ENCODE results near the gene AKNA.

Gene AKNA

DNA sequence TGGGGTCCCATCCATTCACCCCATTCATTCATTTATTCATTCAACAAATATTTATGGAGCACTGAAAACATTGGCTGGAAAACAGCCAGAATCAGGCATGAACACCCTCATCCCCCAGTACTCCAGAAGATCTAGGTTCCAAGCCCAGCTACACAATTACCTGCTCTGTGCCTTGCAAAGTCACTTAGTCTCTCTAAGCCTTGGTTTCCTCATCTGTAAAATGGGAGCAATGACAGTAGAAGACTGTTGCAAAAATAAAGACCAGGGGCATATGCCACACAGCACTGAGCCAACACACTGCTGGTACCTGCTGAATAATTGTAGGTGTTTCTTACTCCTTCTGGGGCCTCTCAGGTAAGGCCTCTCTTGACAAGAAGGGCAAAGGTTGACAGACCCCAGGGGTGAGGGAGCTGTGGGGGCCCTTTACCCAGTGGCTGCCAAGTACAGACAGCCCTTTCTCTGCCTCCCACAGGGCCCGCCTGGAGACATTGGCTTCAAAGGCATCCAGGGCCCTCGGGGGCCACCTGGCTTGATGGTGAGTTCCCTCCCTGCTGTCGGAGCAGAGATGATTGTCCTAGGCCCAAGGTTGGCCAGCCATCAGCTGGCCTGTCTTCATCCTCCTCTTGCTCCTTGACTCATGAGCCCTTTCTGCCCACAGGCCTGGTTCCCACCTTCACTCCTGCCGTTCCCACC lies 87.5 kb downstream of the AKNA start:
- DNase-seq = no peak

DNA sequence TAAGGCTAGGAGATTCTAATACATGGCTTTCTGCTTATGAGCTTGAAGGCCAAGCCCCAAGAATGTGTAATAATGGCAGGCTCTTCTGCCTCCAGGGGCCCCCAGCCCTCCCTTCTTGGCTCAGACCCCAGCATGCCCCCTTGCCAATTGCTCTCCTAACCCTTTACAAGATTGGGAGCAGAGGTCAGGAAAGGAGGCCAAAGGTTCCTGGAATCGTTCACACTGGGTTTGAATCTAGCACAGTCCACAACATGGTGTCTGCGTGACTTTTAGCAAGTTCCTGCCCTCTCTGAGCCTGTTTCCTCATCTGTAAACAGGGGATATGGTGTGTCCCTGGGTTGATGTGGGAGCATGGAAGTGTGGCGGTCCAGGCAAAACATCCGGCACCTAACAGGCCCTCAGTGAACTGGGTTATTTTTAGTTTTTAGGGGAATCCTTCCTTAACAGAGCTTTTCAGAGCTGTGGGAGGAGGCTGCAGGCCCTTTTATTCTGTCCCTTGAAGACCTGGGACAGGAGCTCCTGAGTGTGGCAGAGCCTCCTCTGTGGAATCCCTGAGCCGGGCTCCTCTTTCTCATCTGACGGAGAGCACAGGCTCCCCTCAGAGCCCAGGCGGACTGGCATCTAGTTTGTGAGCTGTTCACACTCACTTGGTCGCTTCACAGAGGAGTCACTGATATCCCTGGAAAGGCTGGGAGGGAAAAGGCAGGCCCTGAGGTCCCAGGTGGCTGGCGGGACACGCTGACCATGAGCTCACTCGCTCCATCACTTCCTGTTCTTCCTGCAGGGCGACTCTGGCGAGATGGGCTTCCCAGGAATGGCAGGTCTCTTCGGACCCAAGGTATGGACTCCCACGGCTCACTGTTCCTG lies 88.3 kb downstream of the AKNA start:
- DNase-seq = no peak

DNA sequence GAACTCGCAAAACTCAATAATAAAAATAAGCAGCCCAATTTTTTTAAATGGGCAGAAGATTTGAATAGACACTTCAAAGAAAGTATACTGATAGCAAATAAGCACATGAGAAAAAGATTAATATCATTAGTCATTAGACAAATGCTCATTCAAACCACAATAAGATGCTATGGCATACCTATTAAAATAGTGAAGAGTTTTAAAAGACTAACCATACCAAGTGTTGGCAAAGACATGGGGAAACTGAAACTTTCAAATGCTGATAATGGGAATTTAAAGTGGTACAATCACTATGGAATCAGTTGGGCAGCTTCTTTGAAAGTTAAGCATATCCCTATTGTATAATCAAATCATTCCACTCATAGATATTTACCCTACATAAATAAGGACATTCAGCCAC lies 91.4 kb downstream of the AKNA start:
- no peak for DNase-seq

DNA sequence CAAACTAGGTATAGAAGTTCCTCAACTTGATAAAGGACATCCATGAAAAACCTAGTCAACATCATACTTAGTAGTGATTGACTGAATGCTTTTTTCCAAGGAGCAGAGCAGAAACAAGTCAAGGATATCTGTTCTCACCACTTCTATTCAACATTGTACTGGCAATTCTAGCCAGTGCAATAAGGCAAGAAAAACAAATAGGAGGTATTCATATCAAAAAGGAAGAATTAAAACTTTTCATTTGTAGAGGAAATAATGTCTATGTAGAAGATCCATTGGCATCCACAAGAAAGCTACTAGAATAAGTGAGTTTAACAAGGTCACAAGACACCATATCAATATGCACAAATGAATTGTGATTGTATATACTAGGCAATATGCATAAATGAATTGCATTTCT lies 93.1 kb downstream of the AKNA start:
- no peak for DNase-seq

DNA sequence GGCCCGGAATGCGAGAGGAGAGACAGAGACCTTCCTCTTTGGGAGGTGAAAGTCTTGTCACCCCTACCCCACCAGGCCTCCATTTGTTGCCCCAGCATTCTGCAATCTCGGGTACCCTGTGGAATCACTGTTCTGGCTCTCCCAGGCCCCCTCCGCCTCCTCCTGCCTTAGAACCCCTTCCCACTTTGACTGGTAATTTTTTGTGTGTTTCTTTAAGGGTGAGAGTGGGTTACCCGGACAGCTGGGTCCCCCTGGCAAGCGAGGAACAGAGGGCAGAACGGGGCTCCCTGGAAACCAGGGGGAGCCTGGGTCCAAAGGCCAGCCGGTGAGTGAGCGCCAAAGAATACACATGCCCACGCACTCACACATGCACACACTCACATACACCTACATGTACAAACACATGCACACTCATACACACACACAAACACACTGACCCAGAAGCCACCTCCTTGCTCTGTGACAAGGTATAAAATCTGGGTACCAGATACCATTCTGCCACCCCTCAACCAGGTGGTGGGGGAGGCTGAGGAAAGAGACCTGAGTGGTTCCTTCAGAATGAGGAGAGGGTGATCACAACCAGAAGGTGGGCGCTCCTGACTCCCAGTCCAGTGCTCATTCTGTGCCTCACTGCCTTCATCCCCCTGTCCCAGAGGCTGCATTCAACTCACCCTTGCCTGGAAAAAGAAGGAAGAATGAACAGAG lies 95.7 kb downstream of the AKNA start:
- no peak for DNase-seq

DNA sequence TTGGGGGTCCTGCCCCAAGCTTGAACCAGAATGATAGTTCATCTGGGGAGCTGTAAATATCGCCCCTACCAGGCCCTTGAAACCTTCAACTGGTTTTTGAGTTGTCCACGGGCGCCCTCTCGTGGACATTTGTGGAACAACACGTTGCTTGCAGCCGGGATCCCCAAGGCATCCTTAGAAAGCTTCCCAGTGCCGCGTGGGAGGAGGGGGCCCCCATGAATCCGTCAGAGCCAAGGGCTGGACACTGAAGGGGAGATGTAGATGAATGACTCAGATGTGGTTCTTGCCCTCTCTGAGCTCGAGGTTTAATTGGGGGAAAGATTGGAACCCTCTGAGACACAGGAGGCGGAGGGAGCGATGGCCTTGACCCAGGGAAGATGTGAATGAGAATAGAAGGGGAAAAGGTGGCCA lies 96.7 kb downstream of the AKNA start:
- DNase-seq = peak; percentile 70

DNA sequence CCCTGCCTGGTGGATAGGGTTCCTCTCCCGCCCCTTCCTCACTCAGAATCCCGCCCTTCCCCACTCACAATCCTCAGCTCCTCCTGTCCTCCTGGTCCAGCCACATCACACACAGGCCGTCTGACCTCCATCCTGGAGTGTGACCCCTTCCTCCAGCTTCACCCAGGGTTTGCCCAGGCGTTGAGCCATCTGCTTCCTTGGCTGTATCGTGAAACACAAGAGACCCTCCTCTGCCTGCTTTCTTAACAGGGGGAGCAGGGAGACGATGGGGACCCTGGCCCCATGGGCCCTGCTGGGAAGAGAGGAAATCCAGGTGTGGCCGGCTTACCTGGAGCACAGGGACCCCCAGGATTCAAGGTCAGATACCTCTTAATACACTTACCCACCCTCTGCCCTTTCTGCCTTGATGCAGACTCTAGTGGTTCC lies 97.2 kb downstream of the AKNA start:
- DNase-seq = no peak

DNA sequence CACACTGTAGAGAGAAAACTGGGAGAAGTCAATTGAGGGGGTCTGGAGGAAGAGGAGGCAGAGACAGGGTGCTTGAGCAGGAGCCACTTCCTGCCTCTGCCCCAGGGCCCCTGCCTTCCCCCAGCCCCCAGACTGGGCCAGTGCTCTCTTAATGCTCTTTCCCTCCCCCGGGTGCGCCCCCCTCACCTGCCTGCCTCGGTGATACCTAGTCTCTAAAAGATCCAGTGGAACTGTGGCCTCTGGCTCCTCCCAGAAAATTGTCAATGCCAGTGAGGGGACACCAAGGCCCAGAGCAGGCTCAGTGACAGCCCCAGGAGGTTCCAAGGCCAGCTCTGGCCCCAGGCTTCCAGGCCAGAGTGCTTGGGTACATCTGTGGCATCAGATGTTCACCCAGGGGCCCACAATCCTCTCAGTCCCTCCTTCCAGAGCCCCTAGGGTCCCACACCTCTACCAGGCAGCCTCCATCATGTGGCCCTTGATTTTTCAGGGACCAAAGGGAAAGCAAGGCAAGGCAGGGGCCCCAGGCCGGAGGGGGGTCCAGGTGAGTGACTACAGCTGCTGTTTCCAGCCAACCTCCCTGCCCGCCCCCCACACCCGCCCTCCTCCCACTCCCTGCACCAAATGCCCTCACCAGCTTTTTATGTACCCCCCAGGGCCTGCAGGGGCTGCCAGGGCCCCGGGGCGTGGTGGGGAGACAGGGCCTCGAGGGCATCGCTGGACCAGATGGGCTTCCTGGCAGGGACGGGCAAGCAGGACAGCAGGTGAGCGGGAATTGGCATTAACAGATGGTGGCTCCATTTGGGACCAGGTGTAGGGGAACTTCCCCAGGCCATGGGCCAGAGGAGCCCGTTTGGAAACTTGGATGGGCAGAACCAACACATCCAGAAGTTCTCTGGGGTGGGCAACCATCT lies 98.0 kb downstream of the AKNA start:
- no peak for DNase-seq

DNA sequence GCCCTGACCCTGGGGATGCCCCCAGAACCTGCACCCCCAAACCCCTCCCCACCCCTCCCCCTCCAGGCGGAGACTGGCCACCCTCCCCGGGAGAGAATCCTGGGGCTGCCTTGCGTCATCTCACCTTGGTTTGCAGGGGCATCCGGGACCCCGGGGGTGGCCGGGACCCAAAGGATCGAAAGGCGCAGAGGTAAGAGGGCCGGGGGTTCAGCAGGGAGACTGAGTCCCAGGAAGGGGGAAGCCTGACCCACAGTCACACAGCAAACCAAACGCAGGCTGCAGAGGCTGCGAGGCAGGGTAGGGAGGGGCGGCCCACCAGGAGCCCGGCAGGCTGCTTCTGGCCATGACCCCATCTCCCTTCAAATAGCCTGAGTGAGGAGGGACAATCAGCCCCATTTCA lies 98.7 kb downstream of the AKNA start:
- DNase-seq = no peak

DNA sequence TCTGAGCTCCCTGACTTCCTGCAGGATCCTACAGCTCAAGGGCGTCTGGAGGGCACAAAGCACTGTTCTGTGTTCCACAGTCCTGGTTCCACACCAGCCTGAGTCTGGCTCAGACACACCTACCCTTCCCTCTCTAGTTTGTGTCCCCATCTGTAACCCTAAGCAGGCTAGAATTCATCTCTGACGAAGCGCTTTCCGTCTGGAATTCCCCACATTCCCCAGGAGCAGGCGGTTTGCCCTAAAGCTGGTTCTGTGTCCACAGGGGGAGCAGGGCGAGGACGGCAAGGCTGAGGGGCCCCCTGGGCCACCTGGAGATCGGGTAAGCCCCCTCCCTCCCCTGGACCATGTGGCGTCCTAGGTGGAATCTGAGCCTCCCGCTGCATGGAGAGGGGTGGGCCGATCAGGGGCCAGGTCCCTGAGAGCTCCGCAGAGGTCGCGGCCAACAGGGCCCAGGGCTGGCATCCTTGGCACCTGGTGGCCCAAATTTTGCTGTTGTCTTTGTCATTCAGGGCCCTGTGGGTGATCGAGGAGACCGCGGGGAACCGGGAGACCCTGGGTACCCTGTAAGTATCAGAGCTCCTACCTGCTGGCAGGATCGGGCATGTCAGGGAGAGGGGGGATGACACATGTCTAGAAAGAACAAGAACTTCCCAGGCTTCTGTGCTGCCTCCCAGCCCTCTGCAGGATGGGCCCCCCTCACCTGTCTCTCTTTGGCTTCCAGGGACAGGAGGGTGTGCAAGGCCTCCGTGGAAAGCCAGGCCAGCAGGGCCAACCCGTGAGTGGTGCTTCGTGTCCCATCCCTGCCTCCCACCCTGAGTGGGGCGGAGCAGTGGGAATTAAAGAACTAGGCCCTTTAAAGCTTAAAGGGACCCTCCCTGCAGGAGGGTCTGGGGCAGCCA lies 99.3 kb downstream of the AKNA start:
- no peak for DNase-seq

DNA sequence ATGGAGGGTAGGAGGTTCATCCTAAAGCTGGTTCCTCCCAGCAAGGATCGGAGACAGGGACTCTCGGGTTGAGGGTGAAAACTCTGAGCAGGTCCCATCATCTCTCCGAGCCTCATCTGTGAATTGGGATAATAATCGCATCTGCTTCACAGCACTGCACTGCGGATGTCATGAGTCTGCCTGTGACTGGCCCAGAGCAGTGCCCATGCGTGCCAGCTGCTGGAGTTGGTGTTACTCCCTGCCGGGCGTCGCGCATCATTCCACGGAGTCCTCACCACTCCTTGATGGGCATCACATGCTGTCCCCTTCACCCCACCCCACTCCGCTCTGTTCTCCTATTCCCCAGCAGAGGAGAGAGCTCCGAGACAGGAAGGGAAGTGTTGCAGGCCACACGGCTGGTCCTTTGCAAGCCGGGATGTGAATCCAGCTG lies 100.0 kb downstream of the AKNA start:
- DNase-seq = no peak

DNA sequence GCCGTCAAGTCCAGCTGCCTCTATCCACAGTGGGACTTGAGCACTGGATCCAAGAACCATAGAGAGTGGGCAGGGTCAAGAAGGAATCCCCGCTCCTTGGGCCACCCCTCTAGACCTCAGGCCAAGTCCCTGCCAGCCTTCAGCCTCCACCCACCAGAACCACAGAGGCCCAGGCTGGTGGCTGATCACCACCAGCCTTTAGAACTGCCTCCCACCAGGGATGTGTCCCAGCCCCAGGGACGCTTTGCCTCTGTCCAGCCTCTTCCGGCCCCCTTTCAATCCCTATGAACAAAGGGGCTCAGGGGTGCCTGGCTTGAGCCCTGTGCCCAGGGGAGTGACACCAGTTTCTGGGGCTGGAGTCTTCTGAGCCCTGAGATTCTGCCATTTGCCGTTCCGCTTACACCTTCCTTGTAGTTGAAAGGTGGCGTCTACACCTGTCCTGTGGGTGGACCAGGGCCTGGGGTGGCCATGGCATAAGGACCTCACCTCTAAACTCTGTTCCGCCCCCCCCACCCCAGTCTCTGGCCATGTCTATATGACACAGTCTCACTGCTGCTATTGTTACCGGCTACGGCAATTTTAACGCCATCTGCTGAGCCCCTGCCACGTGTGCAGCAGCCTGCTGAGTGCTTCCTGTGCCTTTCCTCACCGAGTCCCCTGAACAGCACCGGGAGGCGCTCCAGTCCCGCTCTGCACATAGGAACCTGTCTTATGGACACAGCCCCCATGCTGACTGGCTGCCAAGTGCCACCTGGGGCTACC lies 100.6 kb downstream of the AKNA start:
- no peak for DNase-seq

DNA sequence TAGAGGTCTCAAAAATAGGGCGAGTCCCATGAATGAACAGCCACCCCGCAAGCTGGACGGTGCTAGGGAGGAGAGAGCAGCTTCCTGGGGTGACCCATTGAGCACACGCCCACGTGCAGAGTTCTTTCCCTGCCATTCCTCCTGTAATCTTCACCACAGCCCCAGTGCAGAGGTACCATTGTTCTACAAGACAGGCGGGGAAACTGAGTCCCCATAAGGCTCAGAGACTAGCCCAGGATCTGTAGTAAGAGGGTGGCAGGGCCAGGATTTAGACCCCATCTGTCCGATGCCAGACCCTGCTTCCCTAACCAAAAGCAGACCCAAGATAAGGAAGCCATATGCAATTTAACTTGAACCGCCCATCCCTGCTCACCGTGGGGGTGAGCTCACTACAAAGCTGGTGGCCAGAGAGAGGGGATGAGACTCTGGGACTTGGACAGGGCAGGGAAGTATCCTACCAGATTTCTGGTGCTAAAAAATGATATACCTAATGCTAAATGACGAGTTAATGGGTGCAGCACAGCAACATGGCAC lies 101.6 kb downstream of the AKNA start:
- no peak for DNase-seq

DNA sequence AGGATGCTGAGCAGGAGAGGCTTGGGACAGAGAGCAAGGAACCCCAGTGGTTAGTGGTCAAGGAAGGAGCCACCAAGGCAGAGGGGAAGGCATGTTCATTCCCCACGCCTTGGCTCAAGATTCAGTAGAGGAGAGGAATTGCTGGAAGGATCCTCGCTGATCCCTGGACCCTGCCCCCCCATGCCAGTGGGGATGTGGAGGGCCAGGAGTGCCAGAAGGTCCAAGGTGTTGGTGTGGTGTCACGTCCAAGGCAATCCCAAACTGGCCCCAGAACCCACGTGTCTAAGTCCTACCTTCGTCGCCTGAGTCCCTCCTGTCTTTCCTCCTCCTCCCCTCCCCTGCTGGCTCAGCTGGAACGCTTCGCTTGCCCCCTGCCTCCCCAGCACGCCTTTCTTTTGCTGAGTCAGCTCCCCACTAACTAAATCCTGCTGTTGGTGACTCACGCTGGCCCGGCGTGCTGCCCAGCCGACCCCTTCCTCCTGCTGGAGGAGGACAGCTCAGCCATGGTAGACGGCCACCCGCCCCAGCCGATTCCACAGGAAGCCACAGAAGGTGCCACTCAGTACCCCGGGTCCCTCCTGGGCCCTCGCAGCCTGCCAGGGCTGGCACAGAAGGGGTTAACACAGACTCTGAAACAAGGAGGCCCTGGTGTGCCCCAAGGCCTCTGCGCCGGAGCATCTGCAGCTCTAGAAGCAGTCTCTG lies 102.5 kb downstream of the AKNA start:
- DNase-seq = no peak

DNA sequence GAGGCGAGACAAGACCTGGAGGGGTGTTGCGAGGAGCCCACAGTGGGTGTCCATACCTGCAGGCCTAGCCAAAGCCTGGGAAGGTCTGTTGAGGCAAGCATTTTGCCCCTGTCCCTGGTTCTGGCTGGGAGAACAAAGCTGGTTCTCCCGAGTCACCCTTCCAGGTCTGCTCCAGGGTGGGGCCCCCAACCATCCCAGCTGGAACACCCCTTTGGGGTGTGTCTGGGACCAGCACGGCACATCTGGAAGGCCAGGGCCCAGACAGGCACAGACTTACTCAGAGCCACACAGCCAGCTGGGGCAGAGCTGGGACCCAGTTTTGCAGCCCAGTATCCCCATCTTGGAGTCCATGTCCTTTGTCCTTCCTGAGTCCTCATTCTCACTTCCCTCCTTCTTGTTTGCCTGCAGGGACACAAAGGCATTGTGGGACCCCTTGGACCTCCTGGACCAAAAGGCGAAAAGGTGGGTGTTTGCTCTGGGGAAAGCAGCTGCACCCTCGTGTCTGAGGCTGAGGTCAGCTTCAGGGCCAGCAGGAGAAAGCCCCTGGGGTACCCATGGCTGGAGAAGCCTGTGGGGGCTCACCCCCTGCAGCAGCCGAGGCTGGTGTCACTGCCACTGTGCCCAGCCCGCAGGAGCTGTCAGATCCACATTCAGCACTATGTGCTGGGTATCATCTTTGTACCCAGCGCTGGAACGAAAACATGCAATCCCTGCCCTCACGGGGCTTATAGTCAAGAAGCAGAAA lies 103.3 kb downstream of the AKNA start:
- no peak for DNase-seq
